ENCODE results near the gene TMC6.

- TF ChIP-seq POLR2A (IDR thresholded peaks at IDR 0.05; ENCODE audit: low read depth) (no peak), EP300 (IDR thresholded peaks at IDR 0.05) (no peak), CTCF (IDR thresholded peaks at IDR 0.05) (no peak), POLR2AphosphoS5 (IDR thresholded peaks at IDR 0.05) (no peak)
These were observed 3.6 kb upstream of the TMC6 start for GRCh38 chr17:78132084-78132676.

All from esophagus muscularis mucosa (tissue), 4 donors.